Mesenchymal stem cell (in vitro differentiated cells and primary cell): ENCODE measurements around the gene HDHD3.

ENCODE experiments used
- DNase-seq: peaks from one replicate; pipeline ENCODE4 v3.0.0-alpha.2; 2013
- H2AFZ ChIP-seq: one replicate; pipeline ENCODE4 v1.6.1; 2013; ENCODE audit warnings: low read depth, mild to moderate bottlenecking, control low read depth, inconsistent platforms, low read length, moderate library complexity
- H2AK5ac ChIP-seq: 2 replicates; pipeline ENCODE4 v1.6.1; 2013; ENCODE audit warnings: low read length, moderate library complexity, mild to moderate bottlenecking, inconsistent platforms; ENCODE audit not compliant: severe bottlenecking
- H2BK120ac ChIP-seq: one replicate; pipeline ENCODE4 v1.6.1; 2013; ENCODE audit warnings: low read depth, mild to moderate bottlenecking, inconsistent platforms, low read length, moderate library complexity
- H2BK12ac ChIP-seq, 2 experiments: one replicate each; pipeline ENCODE4 v1.6.1; 2013; ENCODE audit warnings: inconsistent platforms in 2 of 2, low read length in 2 of 2, mild to moderate bottlenecking in 2 of 2, moderate library complexity in 2 of 2, control low read depth in 1 of 2
- H2BK15ac ChIP-seq: one replicate; pipeline ENCODE4 v1.6.1; 2013; ENCODE audit warnings: mild to moderate bottlenecking, low read depth, inconsistent platforms; ENCODE audit not compliant: poor library complexity, severe bottlenecking
- H2BK5ac ChIP-seq: 2 replicates; pipeline ENCODE4 v1.6.1; 2013; ENCODE audit warnings: low read depth, mild to moderate bottlenecking, low read length, control low read depth, inconsistent platforms; ENCODE audit not compliant: poor library complexity, severe bottlenecking
- H3K14ac ChIP-seq, 2 experiments: one replicate each; pipeline ENCODE4 v1.6.1; 2013; ENCODE audit warnings: inconsistent platforms in 2 of 2, low read length in 2 of 2, control low read depth in 1 of 2, mild to moderate bottlenecking in 1 of 2, moderate library complexity in 1 of 2
- H3K18ac ChIP-seq, 2 experiments: one replicate each; pipeline ENCODE4 v1.6.1; 2013; ENCODE audit warnings: inconsistent platforms in 2 of 2, low read length in 2 of 2, control low read depth in 1 of 2, low read depth in 1 of 2, mild to moderate bottlenecking in 1 of 2
- H3K23ac ChIP-seq, 2 experiments: one replicate each; pipeline ENCODE4 v1.6.1; 2013; ENCODE audit warnings: inconsistent platforms in 2 of 2, low read length in 2 of 2, mild to moderate bottlenecking in 2 of 2, moderate library complexity in 2 of 2, control low read depth in 1 of 2
- H3K27ac ChIP-seq: 2 replicates; pipeline ENCODE4 v1.5.1; 2013; ENCODE audit warnings: mild to moderate bottlenecking, moderate library complexity, low read length, control low read depth, inconsistent platforms; ENCODE audit not compliant: poor library complexity, severe bottlenecking
- H3K27me3 ChIP-seq, 2 experiments: 2 replicates each; pipeline versions ENCODE4 v1.6.1 to v1.7.0; 2013; ENCODE audit warnings: low read length in 2 of 2, mild to moderate bottlenecking in 2 of 2, moderate library complexity in 2 of 2, control low read depth in 1 of 2, inconsistent platforms in 1 of 2; ENCODE audit not compliant: control insufficient read depth in 1 of 2, insufficient read depth in 1 of 2
- H3K36me3 ChIP-seq, 2 experiments: 2 replicates each; pipeline versions ENCODE4 v1.6.1 to v1.7.0; 2013; ENCODE audit warnings: low read length in 2 of 2, control low read depth in 1 of 2, inconsistent platforms in 1 of 2, low read depth in 1 of 2, mild to moderate bottlenecking in 1 of 2; ENCODE audit not compliant: insufficient read depth in 2 of 2, control insufficient read depth in 1 of 2
- H3K4ac ChIP-seq, 2 experiments: one replicate each; pipeline ENCODE4 v1.6.1; 2013; ENCODE audit warnings: inconsistent platforms in 2 of 2, low read length in 2 of 2, mild to moderate bottlenecking in 2 of 2, moderate library complexity in 2 of 2, control low read depth in 1 of 2, low read depth in 1 of 2
- H3K4me1 ChIP-seq: 2 replicates; pipeline ENCODE4 v1.6.1; 2013; ENCODE audit warnings: low read depth, low read length, control low read depth; ENCODE audit not compliant: control insufficient read depth, insufficient read depth
- H3K4me2 ChIP-seq: 2 replicates; pipeline ENCODE4 v1.6.1; 2013; ENCODE audit warnings: low read length, mild to moderate bottlenecking, inconsistent platforms; ENCODE audit not compliant: poor library complexity, severe bottlenecking
- H3K4me3 ChIP-seq, 2 experiments: 2 replicates each; pipeline versions ENCODE4 v1.5.1 to v1.7.0; 2013; ENCODE audit warnings: low read length in 2 of 2, mild to moderate bottlenecking in 2 of 2, control low read depth in 1 of 2, low read depth in 1 of 2; ENCODE audit not compliant: insufficient read depth in 1 of 2
- H3K79me1 ChIP-seq: replicated peaks from 2 replicates; pipeline ENCODE4 v1.6.1; 2013; ENCODE audit warnings: mild to moderate bottlenecking, control low read depth, low read length, inconsistent platforms; ENCODE audit not compliant: poor library complexity, severe bottlenecking
- H3K9ac ChIP-seq: 2 replicates; pipeline ENCODE4 v1.7.0; 2013; ENCODE audit warnings: mild to moderate bottlenecking, low read length, moderate library complexity
- H3K9me3 ChIP-seq: 2 replicates; pipeline ENCODE4 v1.7.0; 2013; ENCODE audit warnings: mild to moderate bottlenecking, low read length; ENCODE audit not compliant: control insufficient read depth
- H4K8ac ChIP-seq: one replicate; pipeline ENCODE4 v1.6.1; 2013; ENCODE audit warnings: inconsistent platforms, mild to moderate bottlenecking, low read length, moderate library complexity
- H4K91ac ChIP-seq: one replicate; pipeline ENCODE4 v1.6.1; 2013; ENCODE audit warnings: mild to moderate bottlenecking, low read length, inconsistent platforms
- WGBS: methylation state at CpG from one replicate; pipeline ENCODE4 v1.1.7; 2013; ENCODE audit warnings: mixed read lengths; 5-methylcytosine and 5-hydroxymethylcytosine counted together

HDHD3 gene

DNA sequence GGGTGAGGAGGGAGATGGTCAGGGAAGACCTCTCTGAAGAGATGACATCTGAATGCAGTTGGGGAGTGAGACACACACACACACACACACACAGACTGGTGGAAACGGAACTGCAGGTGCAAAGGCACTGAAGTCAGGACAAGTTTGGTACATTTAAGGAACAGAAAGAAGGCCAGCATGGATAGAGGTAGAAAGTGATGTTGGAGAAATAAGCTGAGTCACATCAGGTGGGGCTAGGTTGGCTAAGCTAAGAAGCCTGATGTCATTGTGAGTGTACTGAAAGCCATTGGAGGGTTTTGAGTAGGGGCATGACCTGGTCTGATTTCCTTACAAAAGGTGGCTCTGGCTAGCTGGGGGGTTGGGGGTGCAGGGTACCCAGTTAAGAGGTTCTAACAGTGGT is 24.4 kb downstream of the HDHD3 start:
- Histone ChIP-seq H3K27ac (no peak overlapping the region), H2BK15ac (no peak overlapping the region), H3K4ac (no peak overlapping the region), H3K4me2 (no peak overlapping the region), H3K4me1 (peaks cover 6% of the 10 kb centered on the region), H3K9ac (no peak overlapping the region), H3K9me3 (no peaks in the 10 kb centered on the region), H3K18ac (peak overlapping the region in 1 of 2 experiments; percentile 34), H4K91ac (no peak overlapping the region), H2AK5ac (no peak overlapping the region), H3K79me1 (no peaks in the 10 kb centered on the region), H3K27me3 (peaks cover 66 to 76% of the 10 kb centered on the region in 2 experiments), H2BK120ac (no peak overlapping the region), H4K8ac (no peak overlapping the region), H2AFZ (no peak overlapping the region), H3K23ac (peak overlapping the region in 1 of 2 experiments; percentile 40), H3K4me3 (no peak overlapping the region), H2BK12ac (no peak overlapping the region), H3K14ac (no peak overlapping the region), H3K36me3 (no peaks in the 10 kb centered on the region), H2BK5ac (no peak overlapping the region)
- no peak for DNase-seq
- WGBS, result 67% methylated on average over 1 of the region's 1 CpG

DNA sequence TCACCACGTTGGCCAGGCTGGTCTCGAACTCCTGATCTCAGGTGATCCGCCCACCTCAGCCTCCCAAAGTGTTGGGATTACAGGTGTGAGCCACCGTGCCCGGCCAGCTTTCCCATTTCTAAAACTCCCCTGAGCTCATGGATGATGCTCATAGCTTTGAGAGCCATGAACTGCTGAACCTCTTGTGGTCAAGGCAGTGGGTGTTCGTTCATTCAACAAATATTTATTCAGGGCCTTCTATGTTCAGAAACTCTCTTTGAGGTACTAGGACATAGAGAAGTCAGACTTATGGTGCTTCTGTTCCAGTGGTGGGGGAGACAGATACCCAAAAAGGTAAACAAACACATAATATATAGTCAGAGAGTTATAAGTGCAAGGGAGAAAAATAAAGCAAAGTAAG is 24.8 kb downstream of the HDHD3 start:
- H3K4ac ChIP-seq, result no peak overlapping the region
- no peak overlapping the region for H3K9ac ChIP-seq
- H3K4me1 ChIP-seq, result peaks cover 6% of the 10 kb centered on the region
- no peaks in the 10 kb centered on the region for H3K9me3 ChIP-seq
- no peak overlapping the region for H2BK15ac ChIP-seq
- H3K18ac ChIP-seq, result peak overlapping the region in 1 of 2 experiments; percentile 34
- H4K8ac ChIP-seq, result no peak overlapping the region
- H3K23ac ChIP-seq, result no peak overlapping the region
- H3K36me3 ChIP-seq, result no peaks in the 10 kb centered on the region
- no peak overlapping the region for H3K14ac ChIP-seq
- H2AFZ ChIP-seq, result no peak overlapping the region
- peaks cover 65 to 78% of the 10 kb centered on the region in 2 experiments for H3K27me3 ChIP-seq
- no peak for DNase-seq
- H4K91ac ChIP-seq, result no peak overlapping the region
- no peak overlapping the region for H2BK5ac ChIP-seq
- no peak overlapping the region for H3K4me3 ChIP-seq
- 88% methylated on average over 5 of the region's 6 CpGs for WGBS
- H2AK5ac ChIP-seq, result no peak overlapping the region
- H2BK120ac ChIP-seq, result no peak overlapping the region
- no peak overlapping the region for H3K4me2 ChIP-seq
- no peak overlapping the region for H2BK12ac ChIP-seq
- no peaks in the 10 kb centered on the region for H3K79me1 ChIP-seq
- H3K27ac ChIP-seq, result no peak overlapping the region

DNA sequence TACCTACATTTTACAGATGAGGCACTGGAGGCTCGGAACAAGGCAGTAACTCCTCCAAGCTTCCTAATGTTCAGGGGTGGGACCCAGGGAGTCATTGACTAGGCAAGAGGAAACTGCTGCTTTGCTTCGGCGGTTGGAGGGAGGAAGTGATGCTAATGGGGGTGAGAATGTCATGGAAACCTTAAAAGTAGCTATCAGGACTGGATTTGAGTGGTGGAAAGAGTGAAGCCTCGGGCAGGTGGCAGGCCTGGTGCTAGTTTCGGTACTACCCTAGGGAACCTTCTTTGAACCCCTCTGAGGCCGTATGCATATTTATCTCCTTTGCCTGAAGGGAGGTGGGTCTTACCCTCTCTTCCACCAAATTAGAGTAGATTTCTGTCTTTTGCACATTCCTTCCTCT is 25.8 kb downstream of the HDHD3 start:
- Histone ChIP-seq H3K23ac (no peak overlapping the region), H2AFZ (no peak overlapping the region), H4K91ac (no peak overlapping the region), H3K18ac (no peak overlapping the region), H4K8ac (no peak overlapping the region), H3K9ac (no peak overlapping the region), H3K27ac (no peak overlapping the region), H3K27me3 (peaks cover 57 to 75% of the 10 kb centered on the region in 2 experiments), H2BK15ac (no peak overlapping the region), H3K4me3 (no peak overlapping the region), H3K36me3 (no peaks in the 10 kb centered on the region), H3K14ac (no peak overlapping the region), H3K4ac (no peak overlapping the region), H3K9me3 (no peaks in the 10 kb centered on the region), H2BK12ac (no peak overlapping the region), H3K79me1 (no peaks in the 10 kb centered on the region), H2AK5ac (no peak overlapping the region), H3K4me2 (no peak overlapping the region), H3K4me1 (peaks cover 6% of the 10 kb centered on the region), H2BK5ac (no peak overlapping the region), H2BK120ac (no peak overlapping the region)
- 50% methylated on average over 6 of the region's 6 CpGs for WGBS
- DNase-seq, result no peak

DNA sequence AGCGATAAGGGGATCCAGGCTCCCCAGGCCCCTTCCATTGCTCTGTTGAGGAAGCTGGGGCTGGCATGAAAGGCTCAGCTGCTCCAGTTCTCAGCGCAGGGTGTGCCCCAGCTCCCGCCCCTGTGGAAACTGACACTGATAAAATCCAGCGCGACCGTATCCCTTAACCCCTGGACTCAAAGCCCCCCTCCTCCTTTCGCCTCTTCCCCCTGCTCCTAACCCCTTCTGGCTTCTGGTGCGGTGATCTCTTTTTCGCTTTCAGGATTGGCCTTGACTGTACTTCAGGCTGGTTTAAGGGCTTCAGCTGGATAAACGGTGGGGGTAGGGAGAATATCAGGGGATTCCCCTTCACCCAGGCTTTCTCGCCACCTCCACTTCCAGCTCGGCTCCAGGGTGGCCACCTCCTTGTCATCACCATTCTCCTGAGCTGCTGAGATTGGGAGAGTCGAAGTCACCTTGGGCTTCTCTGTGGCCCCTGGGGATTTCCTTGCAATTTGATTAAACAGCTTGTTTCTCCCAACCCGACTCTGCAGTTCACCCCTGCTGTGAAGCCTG is 26.6 kb downstream of the HDHD3 start:
- Histone ChIP-seq H3K27me3 (peaks cover 53 to 75% of the 10 kb centered on the region in 2 experiments), H2BK15ac (no peak overlapping the region), H3K18ac (no peak overlapping the region), H3K4ac (no peak overlapping the region), H3K4me2 (no peak overlapping the region), H2AK5ac (no peak overlapping the region), H4K8ac (peak overlapping the region; percentile 39), H3K79me1 (no peaks in the 10 kb centered on the region), H3K9me3 (no peaks in the 10 kb centered on the region), H2BK120ac (peak overlapping the region; percentile 45), H2BK12ac (no peak overlapping the region), H3K4me1 (peaks cover 6% of the 10 kb centered on the region), H2AFZ (no peak overlapping the region), H3K27ac (no peak overlapping the region), H3K14ac (no peak overlapping the region), H3K23ac (no peak overlapping the region), H4K91ac (no peak overlapping the region), H3K4me3 (peak overlapping the region in 1 of 2 experiments; percentile 69), H2BK5ac (no peak overlapping the region), H3K36me3 (no peaks in the 10 kb centered on the region), H3K9ac (peak overlapping the region; percentile 29)
- DNase-seq, result no peak
- 20% methylated on average over 14 of the region's 14 CpGs for WGBS
